ENCODE measurements around the gene RAB1A. TPM values are rescaled to one million over a fixed set of nuclear protein-coding genes. Genes with fewer than 3 reads are reported as not detected.

RAB1A gene
- total and polyA plus RNA-seq, 12 donors = 53.8 to 235 (median 136) TPM

- TF ChIP-seq CTCF (IDR thresholded peaks at IDR 0.05) = no peak
- no peak for TF ChIP-seq POLR2A (IDR thresholded peaks at IDR 0.05)
- Histone ChIP-seq H3K36me3 (replicated peaks in 1 of 2) (no peaks in the 10 kb centered on the region), H3K9me3 (replicated peaks in 1 of 3) (peaks cover 0 to 4% (median 0%) of the 10 kb centered on the region in 3 donors), H3K4me3 (no peak overlapping the region), H3K27ac (peak overlapping the region in 1 of 5 donors; percentile 43), H3K27me3 (no peaks in the 10 kb centered on the region), H3K4me1 (replicated peaks in 1 of 2) (peaks cover 0 to 5% of the 10 kb centered on the region in 2 donors)
- WGBS, 4 donors = 60 to 82% (median 63%) methylated on average over 2 of the region's 2 CpGs
- intact Hi-C loops (cut with DNase I) = no loop called here
- DNase-seq = no peak
These were observed 86.9 kb downstream of the RAB1A start for GRCh38 chr2:65043001-65043400.

GRCh38 chr2:65040400-65041261, 89.3 kb downstream of the RAB1A start:
- Histone ChIP-seq H3K4me1 (replicated peaks in 1 of 2) (peaks cover 0 to 5% of the 10 kb centered on the region in 2 donors), H3K4me3 (peak overlapping the region in 1 of 4 donors; percentile 32), H3K27me3 (no peaks in the 10 kb centered on the region), H3K27ac (no peak overlapping the region), H3K9me3 (replicated peaks in 1 of 3) (peaks cover 0 to 4% (median 0%) of the 10 kb centered on the region in 3 donors), H3K36me3 (replicated peaks in 1 of 2) (no peaks in the 10 kb centered on the region)
- intact Hi-C loops (cut with DNase I) = no loop called here
- peak; percentile 95 to 98 (median 96) for TF ChIP-seq CTCF (IDR thresholded peaks at IDR 0.05)
- no peak for TF ChIP-seq POLR2A (IDR thresholded peaks at IDR 0.05)
- 26 to 31% (median 28%) methylated on average over 12 to 13 of the region's 13 CpGs for WGBS, 4 donors
- peak; percentile 85 to 97 (median 91) for DNase-seq

GRCh38 chr2:65039640-65040039, 90.3 kb downstream of the RAB1A start:
- intact Hi-C loops (cut with DNase I) = loop anchor here (2.0 to 5.0 kb wide), 2 partner anchors 122 to 123 kb away; no protein-coding TSS in a partner anchor
- no peaks in the 10 kb centered on the region for H3K36me3 ChIP-seq (replicated peaks in 1 of 2)
- WGBS, 4 donors = 84 to 91% (median 90%) methylated on average over 3 of the region's 3 CpGs
- H3K9me3 ChIP-seq (replicated peaks in 1 of 3) = peaks cover 0 to 4% (median 0%) of the 10 kb centered on the region in 3 donors
- no peak for DNase-seq
- no peaks in the 10 kb centered on the region for H3K27me3 ChIP-seq
- no peak overlapping the region for H3K27ac ChIP-seq
- TF ChIP-seq CTCF (IDR thresholded peaks at IDR 0.05) = no peak
- TF ChIP-seq POLR2A (IDR thresholded peaks at IDR 0.05) = no peak
- no peak overlapping the region for H3K4me3 ChIP-seq
- peaks cover 0 to 5% of the 10 kb centered on the region in 2 donors for H3K4me1 ChIP-seq (replicated peaks in 1 of 2)

- Histone ChIP-seq H3K27ac (no peak overlapping the region), H3K4me1 (replicated peaks in 1 of 2) (peaks cover 0 to 5% of the 10 kb centered on the region in 2 donors), H3K36me3 (replicated peaks in 1 of 2) (no peaks in the 10 kb centered on the region), H3K4me3 (no peak overlapping the region), H3K9me3 (replicated peaks in 1 of 3) (no peaks in the 10 kb centered on the region), H3K27me3 (no peaks in the 10 kb centered on the region)
- no peak for DNase-seq
- WGBS, 4 donors = 76 to 93% (median 89%) methylated on average over 3 of the region's 3 CpGs
- intact Hi-C loops (cut with DNase I) = loop anchor here in 1 of 2 donors (5.0 kb wide), 1 partner anchor 120 kb away; no protein-coding TSS in a partner anchor
- TF ChIP-seq CTCF (IDR thresholded peaks at IDR 0.05) = no peak
- no peak for TF ChIP-seq POLR2A (IDR thresholded peaks at IDR 0.05)
These were observed 92.7 kb downstream of the RAB1A start for GRCh38 chr2:65037178-65037577.

Small RNA genes within 50 kb of the gene (small RNA-seq; reads per million reads assigned to genes)
- 0 reads per million in 2 donors for gene RF00090

Other genes with a start within 250 kb of the RAB1A start
- 100 to 1,000 TPM in 2 of 9 donors, 10 to 100 TPM in 7; 40.5 to 124 (median 67.5) TPM for gene SLC1A4, start 140.7 kb downstream of the RAB1A start, total RNA-seq
- 100 to 1,000 TPM in 1 of 3 donors, 10 to 100 TPM in 2; 13.0 to 196 (median 15.3) TPM for gene SLC1A4, start 140.7 kb downstream of the RAB1A start, polyA plus RNA-seq
- gene CEP68, start 73.7 kb downstream of the RAB1A start, total RNA-seq = 10 to 100 TPM in 7 of 9 donors, 1 to 10 TPM in 2; 8.0 to 19.3 (median 13.6) TPM
- 10 to 100 TPM in 1 of 3 donors, 1 to 10 TPM in 2; 5.6 to 10.9 (median 7.2) TPM for gene CEP68, start 73.7 kb downstream of the RAB1A start, polyA plus RNA-seq
- gene ACTR2, start 97.7 kb upstream of the RAB1A start, total RNA-seq = 100 to 1,000 TPM in 4 of 9 donors, 10 to 100 TPM in 5; 42.0 to 186 (median 83.9) TPM
- 100 to 1,000 TPM in 1 of 3 donors, 10 to 100 TPM in 2; 29.9 to 142 (median 37.9) TPM for gene ACTR2, start 97.7 kb upstream of the RAB1A start, polyA plus RNA-seq